Gastroesophageal sphincter (tissue), 4 donors: ENCODE measurements around the gene ALDH16A1. TPM values are rescaled to one million over a fixed set of nuclear protein-coding genes. Genes with fewer than 3 reads are reported as not detected.

Experiments used
- ATAC-seq: fragments of 150-250 bp; one replicate; pipeline ENCODE4 v1.9.1; 2016; ENCODE audit warnings: mild to moderate bottlenecking, moderate library complexity
- H3K27ac ChIP-seq, 4 donors: fragments of 200-600 bp; sonication (generic) in 3 of 4; 1 replicate in 3 of 4; 2 replicates in 1 of 4; pipeline ENCODE4 v1.5.1; 2016 to 2019
- H3K27me3 ChIP-seq: fragments of 200-600 bp; sonication (generic); one replicate; pipeline ENCODE4 v1.5.1; 2019
- H3K36me3 ChIP-seq, 2 donors: fragments of 200-600 bp; sonication (generic); one replicate each; pipeline ENCODE4 v1.5.1; 2019; ENCODE audit warnings: control low read depth in 1 of 2
- H3K4me1 ChIP-seq, 3 donors: fragments of 200-600 bp; sonication (generic); 1 replicate in 2 of 3; 2 replicates in 1 of 3; pipeline ENCODE4 v1.5.1; 2016 to 2019; ENCODE audit warnings: control low read depth in 2 of 3
- H3K4me3 ChIP-seq, 2 donors: fragments of 200-600 bp; sonication (generic); one replicate each; pipeline ENCODE4 v1.5.1; 2019; ENCODE audit warnings: mild to moderate bottlenecking in 1 of 2, moderate library complexity in 1 of 2
- H3K9me3 ChIP-seq, 3 donors: fragments of 200-600 bp; sonication (generic); one replicate each; pipeline ENCODE4 v1.5.1; 2017 to 2019; ENCODE audit warnings: control low read depth in 2 of 3
- EP300 ChIP-seq: sonication (generic); formaldehyde crosslinking; IDR thresholded peaks from one replicate; pipeline ENCODE4 v1.6.1; 2017; ENCODE audit warnings: antibody characterized with exemption, mild to moderate bottlenecking
- POLR2A ChIP-seq, 2 donors: fragments of 450-650 bp; IDR thresholded peaks; one replicate each; pipeline ENCODE4 v1.6.1; 2017; ENCODE audit warnings: antibody characterized with exemption in 2 of 2, mild to moderate bottlenecking in 2 of 2, moderate library complexity in 1 of 2
- POLR2AphosphoS5 ChIP-seq: sonication (generic); formaldehyde crosslinking; IDR thresholded peaks from one replicate; pipeline ENCODE4 v1.6.1; 2017; ENCODE audit warnings: antibody characterized with exemption
- WGBS, 2 donors: methylation state at CpG; one replicate each; pipeline ENCODE4 v1.1.5; 2018; ENCODE audit warnings: low coverage in 1 of 2; 5-methylcytosine and 5-hydroxymethylcytosine counted together
- total RNA-seq, 4 donors: library from RNA; depleted of rRNA; stranded (reverse); fragments of >200 nt; gene quantifications; one replicate each; pipeline ENCODE4 v1.1.0, GENCODE V29; 2016
- TF ChIP-seq, protein P1 (sequence below), 4 experiments: fragments of 200-600 bp in 2 of 4; fragments of 450-650 bp in 2 of 4; sonication (generic) in 1 of 4; IDR thresholded peaks; one replicate each; pipeline ENCODE4 v1.5.1; 2017 to 2019; ENCODE audit warnings: antibody characterized with exemption in 4 of 4, mild to moderate bottlenecking in 2 of 4, moderate library complexity in 2 of 4

Gene ALDH16A1
- total RNA-seq, 4 donors from 2014 or later: 11.8 to 34.4 (median 22.2) TPM

- no peak for ATAC-seq
- no peak for TF ChIP-seq EP300
- TF ChIP-seq POLR2A (IDR thresholded peaks at IDR 0.05): no peak
- no peak for TF ChIP-seq POLR2AphosphoS5
- TF ChIP-seq, protein P1, sequence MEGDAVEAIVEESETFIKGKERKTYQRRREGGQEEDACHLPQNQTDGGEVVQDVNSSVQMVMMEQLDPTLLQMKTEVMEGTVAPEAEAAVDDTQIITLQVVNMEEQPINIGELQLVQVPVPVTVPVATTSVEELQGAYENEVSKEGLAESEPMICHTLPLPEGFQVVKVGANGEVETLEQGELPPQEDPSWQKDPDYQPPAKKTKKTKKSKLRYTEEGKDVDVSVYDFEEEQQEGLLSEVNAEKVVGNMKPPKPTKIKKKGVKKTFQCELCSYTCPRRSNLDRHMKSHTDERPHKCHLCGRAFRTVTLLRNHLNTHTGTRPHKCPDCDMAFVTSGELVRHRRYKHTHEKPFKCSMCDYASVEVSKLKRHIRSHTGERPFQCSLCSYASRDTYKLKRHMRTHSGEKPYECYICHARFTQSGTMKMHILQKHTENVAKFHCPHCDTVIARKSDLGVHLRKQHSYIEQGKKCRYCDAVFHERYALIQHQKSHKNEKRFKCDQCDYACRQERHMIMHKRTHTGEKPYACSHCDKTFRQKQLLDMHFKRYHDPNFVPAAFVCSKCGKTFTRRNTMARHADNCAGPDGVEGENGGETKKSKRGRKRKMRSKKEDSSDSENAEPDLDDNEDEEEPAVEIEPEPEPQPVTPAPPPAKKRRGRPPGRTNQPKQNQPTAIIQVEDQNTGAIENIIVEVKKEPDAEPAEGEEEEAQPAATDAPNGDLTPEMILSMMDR (IDR thresholded peaks at IDR 0.05): no peak
- Histone ChIP-seq H3K9me3 (no peaks in the 10 kb centered on the region), H3K4me1 (peaks cover 0 to 8% (median 0%) of the 10 kb centered on the region in 3 donors), H3K27me3 (peaks cover 100% of the 10 kb centered on the region), H3K36me3 (no peaks in the 10 kb centered on the region), H3K4me3 (no peak overlapping the region), H3K27ac (no peak overlapping the region)
- 85 to 86% methylated on average over 9 to 17 of the region's 18 CpGs for WGBS, 2 donors
These were observed 18.0 kb upstream of the ALDH16A1 start for GRCh38 chr19:49434907-49435583.

DNA sequence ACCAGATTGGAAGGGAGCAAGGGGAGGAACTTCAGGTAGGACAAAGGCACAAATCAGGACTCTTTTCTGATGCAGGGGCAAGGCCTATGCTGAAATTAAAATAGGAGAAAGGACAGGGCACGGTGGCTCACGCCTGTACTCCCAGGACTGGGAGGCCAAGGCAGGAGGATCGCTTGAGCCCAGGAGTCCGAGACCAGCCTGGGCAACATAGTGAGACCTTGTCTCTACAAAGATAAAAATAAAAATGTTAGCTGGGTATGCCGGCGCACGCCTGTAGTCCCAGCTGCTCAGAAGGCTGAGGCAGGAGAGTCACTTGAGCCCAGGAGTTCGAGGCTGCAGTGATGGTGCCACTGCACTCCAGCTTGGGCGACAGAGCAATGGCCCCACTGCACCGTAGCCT lies 17.4 kb upstream of the ALDH16A1 start:
- 90 to 100% methylated on average over 3 to 6 of the region's 10 CpGs for WGBS, 2 donors
- no peak overlapping the region for H3K4me3 ChIP-seq
- no peaks in the 10 kb centered on the region for H3K9me3 ChIP-seq
- H3K27ac ChIP-seq: no peak overlapping the region
- peaks cover 0 to 9% (median 0%) of the 10 kb centered on the region in 3 donors for H3K4me1 ChIP-seq
- no peak for ATAC-seq
- H3K36me3 ChIP-seq: no peaks in the 10 kb centered on the region
- no peak for TF ChIP-seq POLR2A (IDR thresholded peaks at IDR 0.05)
- TF ChIP-seq POLR2AphosphoS5: no peak
- TF ChIP-seq EP300: no peak
- TF ChIP-seq, protein P1 (IDR thresholded peaks at IDR 0.05): no peak
- peaks cover 100% of the 10 kb centered on the region for H3K27me3 ChIP-seq

DNA sequence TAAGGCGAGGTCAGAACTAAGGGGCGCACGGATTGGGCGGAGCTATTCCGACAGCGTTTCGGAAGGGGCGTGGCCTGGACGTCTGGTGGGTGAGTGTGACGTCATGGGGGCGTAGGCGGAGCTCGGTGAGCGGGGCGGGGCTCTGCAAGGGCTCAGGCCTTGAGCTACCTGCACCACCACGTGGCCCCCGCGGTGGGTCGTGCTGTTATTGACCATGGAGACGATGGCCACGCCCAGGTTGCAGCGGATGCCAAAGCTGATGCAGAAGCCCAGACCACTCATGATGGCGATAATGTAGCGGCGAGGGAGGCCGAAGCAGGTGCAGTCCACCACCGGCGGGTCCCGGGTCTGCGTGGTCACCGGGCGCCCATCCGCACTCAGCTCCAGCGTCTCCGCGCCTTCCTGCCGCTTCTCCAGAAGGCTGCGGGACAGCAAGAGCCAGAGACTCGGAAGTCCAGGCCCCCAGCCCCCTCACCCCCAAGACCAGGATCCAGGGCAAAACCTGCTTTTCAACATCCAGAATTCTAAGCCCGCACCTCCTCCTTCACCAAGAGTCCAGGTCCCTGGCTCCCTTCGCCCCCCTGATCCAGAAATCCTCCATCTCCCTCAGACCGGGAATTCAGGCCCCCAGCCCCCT lies 16.5 kb upstream of the ALDH16A1 start:
- H3K9me3 ChIP-seq: no peaks in the 10 kb centered on the region
- no peak overlapping the region for H3K4me3 ChIP-seq
- ATAC-seq: no peak
- TF ChIP-seq, protein P1 (IDR thresholded peaks at IDR 0.05): no peak
- TF ChIP-seq POLR2A (IDR thresholded peaks at IDR 0.05) (no peak), POLR2AphosphoS5 (no peak), EP300 (no peak)
- no peaks in the 10 kb centered on the region for H3K36me3 ChIP-seq
- 13 to 23% methylated on average over 10 to 18 of the region's 42 CpGs for WGBS, 2 donors
- H3K27ac ChIP-seq: no peak overlapping the region
- H3K27me3 ChIP-seq: peaks cover 100% of the 10 kb centered on the region
- H3K4me1 ChIP-seq: peaks cover 0 to 17% (median 0%) of the 10 kb centered on the region in 3 donors

GRCh38 chr19:49437231-49437630 lies 15.8 kb upstream of the ALDH16A1 start:
- WGBS, 2 donors: 12% methylated on average over 6 of the region's 8 CpGs; no CpG with 5 or more reads in 1 of the 2 donors
- Histone ChIP-seq H3K4me1 (peaks cover 0 to 22% (median 2%) of the 10 kb centered on the region in 3 donors), H3K9me3 (no peaks in the 10 kb centered on the region), H3K36me3 (no peaks in the 10 kb centered on the region), H3K4me3 (no peak overlapping the region), H3K27ac (no peak overlapping the region), H3K27me3 (peaks cover 100% of the 10 kb centered on the region)
- no peak for ATAC-seq
- TF ChIP-seq EP300: no peak
- TF ChIP-seq, protein P1 (IDR thresholded peaks at IDR 0.05): no peak

- H3K4me3 ChIP-seq: no peak overlapping the region
- no peaks in the 10 kb centered on the region for H3K9me3 ChIP-seq
- H3K4me1 ChIP-seq: peaks cover 0 to 27% (median 5%) of the 10 kb centered on the region in 3 donors
- H3K27ac ChIP-seq: no peak overlapping the region
- H3K36me3 ChIP-seq: no peaks in the 10 kb centered on the region
- peaks cover 100% of the 10 kb centered on the region for H3K27me3 ChIP-seq
- TF ChIP-seq POLR2A (IDR thresholded peaks at IDR 0.05): no peak
- no peak for TF ChIP-seq POLR2AphosphoS5
- TF ChIP-seq, protein P1 (IDR thresholded peaks at IDR 0.05): no peak
- TF ChIP-seq EP300: no peak
- ATAC-seq: no peak
- 15 to 18% methylated on average over 5 of the region's 6 CpGs for WGBS, 2 donors
These were observed 14.8 kb upstream of the ALDH16A1 start for GRCh38 chr19:49438261-49438660.
